T-helper 1 cell treated with Interleukin-12 subunit alpha and Interleukin-12 subunit beta and Interleukin-4 antibody, amounts not matched to agents 30 μg/mL and 1 μg/mL, for 36 hours (primary cell): ENCODE data around the gene CBFA2T3.

Experiments
- H3K27ac Mint-ChIP-seq: one replicate; pipeline ENCODE4 v1.8.0; 2021; ENCODE audit warnings: mild to moderate bottlenecking, mixed read lengths
- H3K27me3 Mint-ChIP-seq: one replicate; pipeline ENCODE4 v1.8.0; 2021; ENCODE audit warnings: low read depth, mixed read lengths
- H3K36me3 Mint-ChIP-seq: one replicate; pipeline ENCODE4 v1.8.0; 2021; ENCODE audit warnings: low read depth, mixed read lengths
- H3K4me1 Mint-ChIP-seq: one replicate; pipeline ENCODE4 v1.8.0; 2021; ENCODE audit warnings: low read depth, mixed read lengths
- H3K4me3 Mint-ChIP-seq: one replicate; pipeline ENCODE4 v1.8.0; 2021; ENCODE audit warnings: mild to moderate bottlenecking, moderate library complexity, mixed read lengths
- H3K9me3 Mint-ChIP-seq: one replicate; pipeline ENCODE4 v1.8.0; 2021; ENCODE audit warnings: mixed read lengths

CBFA2T3 gene

DNA sequence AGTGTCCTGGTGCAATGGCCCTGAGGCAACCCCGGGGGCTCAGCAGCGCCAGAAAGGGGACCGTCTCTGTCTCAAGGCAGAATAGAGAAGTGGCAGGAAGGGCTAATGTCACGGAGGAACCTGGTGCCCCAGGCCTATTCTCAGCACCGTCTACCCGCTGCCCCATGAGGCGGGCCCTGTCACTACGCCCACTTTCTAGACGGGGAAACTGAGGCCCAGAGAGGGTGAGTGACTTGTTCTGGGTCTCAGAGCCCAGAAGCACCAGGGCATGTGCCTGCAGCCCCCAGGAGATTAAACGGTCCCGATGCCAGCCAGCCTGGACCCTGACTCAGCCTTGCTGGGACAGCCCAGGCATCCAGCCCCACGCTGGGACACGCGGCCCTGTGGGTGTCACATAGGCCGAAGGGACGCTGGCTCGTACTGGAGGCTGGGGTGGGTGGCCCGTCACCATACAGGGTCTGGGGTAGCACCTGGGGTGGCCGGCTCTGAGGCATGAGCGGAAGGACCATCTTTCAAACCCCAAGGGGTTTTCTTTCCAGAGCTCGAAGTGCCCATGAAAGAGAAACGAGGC, 70.4 kb downstream of the CBFA2T3 start:
- no peaks in the 10 kb centered on the region for H3K4me1 Mint-ChIP-seq
- no peaks in the 10 kb centered on the region for H3K27me3 Mint-ChIP-seq
- H3K27ac Mint-ChIP-seq = no peak overlapping the region
- no peaks in the 10 kb centered on the region for H3K9me3 Mint-ChIP-seq
- no peak overlapping the region for H3K4me3 Mint-ChIP-seq
- no peaks in the 10 kb centered on the region for H3K36me3 Mint-ChIP-seq

DNA sequence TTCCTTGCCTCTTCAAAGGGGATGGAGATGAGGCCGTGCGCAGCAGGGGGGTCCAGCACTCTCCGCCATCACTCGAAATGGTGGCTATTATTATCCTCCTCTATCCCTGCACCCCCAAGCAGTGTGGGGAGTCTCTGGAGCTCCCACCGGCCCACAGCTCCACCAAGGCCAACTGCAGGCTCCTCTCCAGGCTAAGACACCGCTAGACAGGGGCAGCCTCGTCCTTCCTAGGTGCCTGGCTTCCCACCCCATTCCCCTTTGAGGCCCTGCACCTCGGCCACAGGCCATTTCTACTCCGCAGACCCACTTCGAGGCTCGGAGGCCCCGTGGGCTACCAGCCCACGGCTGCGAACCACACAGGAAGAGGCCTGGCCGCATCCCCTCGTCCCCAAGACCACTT, 71.0 kb downstream of the CBFA2T3 start:
- H3K4me3 Mint-ChIP-seq = no peak overlapping the region
- no peaks in the 10 kb centered on the region for H3K27me3 Mint-ChIP-seq
- H3K27ac Mint-ChIP-seq = no peak overlapping the region

DNA sequence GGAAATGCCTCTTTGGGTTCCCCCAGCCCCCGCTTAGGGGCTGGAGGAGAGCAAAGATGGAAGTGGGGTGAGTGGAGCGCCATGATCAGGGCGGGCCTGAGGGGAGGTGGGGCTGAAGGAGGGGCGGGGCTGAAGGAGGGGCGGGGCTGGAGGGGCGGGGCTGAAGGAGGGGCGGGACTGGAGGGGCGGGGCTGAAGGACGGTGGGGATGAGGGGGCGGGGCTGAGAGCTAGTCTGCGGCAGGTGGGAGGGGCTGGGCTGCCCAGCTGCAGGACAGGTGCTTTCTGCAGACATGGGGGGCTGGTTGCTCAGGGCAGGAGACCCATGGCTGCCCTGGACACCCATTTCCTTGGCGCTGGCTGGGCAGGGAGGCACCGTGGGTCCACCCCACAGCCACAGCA, 71.4 kb downstream of the CBFA2T3 start:
- Mint-ChIP-seq H3K9me3 (no peaks in the 10 kb centered on the region), H3K27me3 (no peaks in the 10 kb centered on the region), H3K4me1 (no peaks in the 10 kb centered on the region), H3K36me3 (no peaks in the 10 kb centered on the region), H3K27ac (no peak overlapping the region), H3K4me3 (no peak overlapping the region)

More for the DNA sequence above, 71.0 kb downstream of the CBFA2T3 start:
- no peaks in the 10 kb centered on the region for H3K9me3 Mint-ChIP-seq
- H3K36me3 Mint-ChIP-seq = no peaks in the 10 kb centered on the region
- no peaks in the 10 kb centered on the region for H3K4me1 Mint-ChIP-seq

GRCh38 chr16:88904676-88905365, 72.2 kb downstream of the CBFA2T3 start:
- Mint-ChIP-seq H3K4me3 (no peak overlapping the region), H3K9me3 (no peaks in the 10 kb centered on the region), H3K27me3 (no peaks in the 10 kb centered on the region), H3K27ac (no peak overlapping the region), H3K36me3 (no peaks in the 10 kb centered on the region), H3K4me1 (no peaks in the 10 kb centered on the region)

DNA sequence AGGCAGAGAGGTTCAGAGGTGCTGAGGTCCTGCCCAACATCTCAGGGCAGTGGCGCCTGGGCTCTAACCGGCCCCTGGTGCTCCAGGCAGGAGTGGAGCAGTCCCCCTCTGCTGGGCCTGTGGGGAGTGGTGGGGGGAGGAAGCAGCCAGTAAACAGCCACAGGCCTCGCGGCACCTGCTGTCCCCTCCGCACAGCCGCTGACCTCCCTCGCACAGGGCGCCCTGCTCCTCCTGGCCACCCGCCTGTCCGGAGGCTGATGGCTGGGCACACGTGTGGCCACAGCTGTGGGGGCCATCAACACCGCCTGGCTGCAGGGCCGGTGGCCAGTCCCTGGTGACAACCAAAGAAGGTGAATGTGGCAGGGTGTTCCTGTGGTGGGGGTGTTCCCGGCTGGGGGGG, 73.7 kb downstream of the CBFA2T3 start:
- Mint-ChIP-seq H3K27me3 (no peaks in the 10 kb centered on the region), H3K36me3 (no peaks in the 10 kb centered on the region), H3K27ac (no peak overlapping the region), H3K9me3 (no peaks in the 10 kb centered on the region), H3K4me3 (no peak overlapping the region), H3K4me1 (no peaks in the 10 kb centered on the region)

DNA sequence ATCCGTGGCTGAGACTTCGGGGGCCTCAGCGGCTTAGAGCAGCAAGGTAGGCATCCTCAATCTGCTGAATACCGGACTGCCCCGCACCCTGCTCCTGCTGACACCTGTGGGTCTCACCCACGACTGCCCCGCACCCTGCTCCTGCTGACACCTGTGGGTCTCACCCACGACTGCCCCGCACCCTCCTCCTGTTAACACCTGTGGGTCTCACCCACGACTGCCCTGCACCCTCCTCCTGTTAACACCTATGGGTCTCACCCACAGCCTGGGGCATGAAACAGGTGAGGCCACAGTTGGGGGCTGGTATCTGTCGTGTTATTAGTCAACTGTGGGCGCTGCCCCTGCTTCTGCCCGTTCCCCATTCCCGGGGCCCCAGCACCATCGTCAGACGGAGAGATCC, 74.3 kb downstream of the CBFA2T3 start:
- H3K27ac Mint-ChIP-seq = no peak overlapping the region
- H3K4me1 Mint-ChIP-seq = no peaks in the 10 kb centered on the region
- H3K27me3 Mint-ChIP-seq = no peaks in the 10 kb centered on the region
- no peaks in the 10 kb centered on the region for H3K36me3 Mint-ChIP-seq
- H3K9me3 Mint-ChIP-seq = no peaks in the 10 kb centered on the region
- H3K4me3 Mint-ChIP-seq = no peak overlapping the region

- H3K27me3 Mint-ChIP-seq = no peaks in the 10 kb centered on the region
- no peaks in the 10 kb centered on the region for H3K4me1 Mint-ChIP-seq
- H3K27ac Mint-ChIP-seq = no peak overlapping the region
- H3K36me3 Mint-ChIP-seq = no peaks in the 10 kb centered on the region
- no peaks in the 10 kb centered on the region for H3K9me3 Mint-ChIP-seq
- no peak overlapping the region for H3K4me3 Mint-ChIP-seq
These were observed 75.2 kb downstream of the CBFA2T3 start for GRCh38 chr16:88901718-88902337.

DNA sequence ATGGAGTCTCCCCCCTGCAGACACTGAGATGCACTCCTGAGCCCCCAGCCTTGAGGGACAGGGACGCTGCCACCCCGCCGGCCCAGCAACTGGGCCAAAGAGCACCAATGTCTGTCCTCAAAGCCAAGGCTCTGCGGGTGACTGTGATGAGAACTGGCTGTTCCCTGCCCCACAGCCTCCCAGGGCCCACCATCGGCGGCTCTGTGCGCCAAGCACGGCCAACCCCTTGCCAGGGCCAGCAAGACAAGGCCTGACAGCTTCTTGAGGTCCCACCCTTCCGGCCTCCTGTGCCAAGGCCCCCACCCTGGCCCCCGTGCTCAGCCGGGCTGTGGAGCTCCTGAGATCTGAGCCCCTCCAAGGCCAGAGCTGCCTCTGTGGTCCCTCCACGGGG, 76.3 kb downstream of the CBFA2T3 start:
- no peak overlapping the region for H3K27ac Mint-ChIP-seq
- H3K4me3 Mint-ChIP-seq = no peak overlapping the region
- H3K4me1 Mint-ChIP-seq = no peaks in the 10 kb centered on the region
- no peaks in the 10 kb centered on the region for H3K36me3 Mint-ChIP-seq
- H3K9me3 Mint-ChIP-seq = no peaks in the 10 kb centered on the region
- no peaks in the 10 kb centered on the region for H3K27me3 Mint-ChIP-seq

DNA sequence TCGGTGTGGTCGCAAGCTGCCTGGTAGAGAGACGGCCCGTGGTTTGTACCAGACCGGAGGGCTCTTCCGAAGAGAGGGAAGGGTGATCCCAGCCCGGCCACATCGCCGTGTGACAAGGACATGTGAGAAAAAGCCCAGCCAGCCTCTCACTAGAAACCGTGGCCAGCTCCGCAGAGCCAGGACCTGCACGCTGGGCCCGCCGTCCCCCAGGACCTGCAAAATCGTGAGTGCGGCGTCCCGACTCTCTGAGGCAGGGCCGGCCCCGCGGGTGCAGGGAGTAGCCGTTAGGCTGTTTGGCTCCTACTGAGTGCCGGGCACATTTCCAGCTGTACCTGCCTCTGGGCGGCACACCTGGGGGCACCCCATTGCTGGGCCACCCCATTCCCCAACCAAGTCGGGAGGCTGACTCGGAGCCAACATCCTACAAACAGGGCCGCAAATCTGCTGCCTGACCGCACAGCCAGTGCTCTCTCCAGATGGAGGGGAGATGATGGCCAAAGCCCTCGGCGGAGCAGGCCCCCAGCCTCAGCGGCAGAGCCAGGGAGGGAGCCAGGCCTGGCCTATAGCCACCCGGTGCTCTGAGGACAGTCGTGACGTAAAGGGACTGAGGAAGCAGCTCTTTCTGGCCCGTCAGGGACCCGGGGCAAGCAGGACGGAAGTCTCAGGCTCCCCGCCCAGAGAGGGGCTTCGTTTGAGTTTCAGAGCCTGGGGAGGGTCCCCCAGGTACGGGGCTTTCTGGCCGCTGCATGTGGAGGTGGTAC, 76.9 kb downstream of the CBFA2T3 start:
- Mint-ChIP-seq H3K27me3 (no peaks in the 10 kb centered on the region), H3K4me1 (no peaks in the 10 kb centered on the region), H3K36me3 (no peaks in the 10 kb centered on the region), H3K9me3 (no peaks in the 10 kb centered on the region), H3K27ac (no peak overlapping the region), H3K4me3 (no peak overlapping the region)

GRCh38 chr16:88897696-88898425, 79.1 kb downstream of the CBFA2T3 start:
- Mint-ChIP-seq H3K27ac (no peak overlapping the region), H3K4me3 (no peak overlapping the region), H3K4me1 (no peaks in the 10 kb centered on the region), H3K27me3 (no peaks in the 10 kb centered on the region), H3K36me3 (no peaks in the 10 kb centered on the region), H3K9me3 (no peaks in the 10 kb centered on the region)

- H3K27me3 Mint-ChIP-seq = no peaks in the 10 kb centered on the region
- no peaks in the 10 kb centered on the region for H3K36me3 Mint-ChIP-seq
- no peaks in the 10 kb centered on the region for H3K9me3 Mint-ChIP-seq
- H3K4me3 Mint-ChIP-seq = no peak overlapping the region
- H3K27ac Mint-ChIP-seq = no peak overlapping the region
- H3K4me1 Mint-ChIP-seq = no peaks in the 10 kb centered on the region
These were observed 80.6 kb downstream of the CBFA2T3 start for GRCh38 chr16:88896238-88897070.

DNA sequence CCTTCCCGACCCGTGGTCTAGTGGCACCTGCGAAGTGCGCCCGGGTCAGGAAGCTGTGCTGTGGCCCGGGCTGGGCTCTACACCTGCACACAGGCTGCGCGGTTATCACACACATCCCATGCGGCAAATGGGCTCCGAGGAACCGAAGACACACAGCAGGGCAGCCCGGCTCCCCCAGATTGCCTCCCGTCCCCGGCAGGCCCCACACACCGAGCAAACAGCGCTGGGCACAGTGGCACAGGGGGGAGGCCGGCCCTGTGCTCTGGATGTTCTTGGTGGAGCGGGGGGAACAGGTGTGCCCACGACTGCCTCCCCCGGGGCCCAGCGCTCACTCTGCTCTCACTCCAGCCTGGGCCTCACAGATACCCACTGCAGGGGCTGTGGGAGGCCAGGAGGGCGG, 81.7 kb downstream of the CBFA2T3 start:
- H3K4me3 Mint-ChIP-seq = no peak overlapping the region
- no peak overlapping the region for H3K27ac Mint-ChIP-seq
- no peaks in the 10 kb centered on the region for H3K4me1 Mint-ChIP-seq
- H3K9me3 Mint-ChIP-seq = no peaks in the 10 kb centered on the region
- no peaks in the 10 kb centered on the region for H3K36me3 Mint-ChIP-seq
- no peaks in the 10 kb centered on the region for H3K27me3 Mint-ChIP-seq

- Mint-ChIP-seq H3K9me3 (no peaks in the 10 kb centered on the region), H3K27ac (no peak overlapping the region), H3K36me3 (no peaks in the 10 kb centered on the region), H3K27me3 (no peaks in the 10 kb centered on the region), H3K4me3 (no peak overlapping the region), H3K4me1 (no peaks in the 10 kb centered on the region)
These were observed 82.2 kb downstream of the CBFA2T3 start for GRCh38 chr16:88894681-88895300.
